Activated naive CD4-positive, alpha-beta T cell treated with anti-CD3 and anti-CD28 coated beads for 36 hours (primary cell): Measurements from ENCODE around the gene SAFB. TPM values are rescaled to one million over a fixed set of nuclear protein-coding genes. Genes with fewer than 3 reads are reported as not detected.

Source experiments
- CTCF ChIA-PET: fragments of 350-600 bp; sonication (Branson Sonifier 250); formaldehyde crosslinking; loops from one replicate; lab custom pipeline; 2021; ENCODE audit warnings: antibody characterized with exemption; lab: Charles Lee
- DNase-seq: peaks from one replicate; pipeline ENCODE4 v3.0.0-alpha.2; 2020
- H3K27ac Mint-ChIP-seq: one replicate; pipeline ENCODE4 v1.8.0; 2021; ENCODE audit warnings: mild to moderate bottlenecking, mixed read lengths
- H3K27me3 Mint-ChIP-seq: one replicate; pipeline ENCODE4 v1.8.0; 2021; ENCODE audit warnings: low read depth, mixed read lengths
- H3K36me3 Mint-ChIP-seq: one replicate; pipeline ENCODE4 v1.8.0; 2021; ENCODE audit warnings: low read depth, mixed read lengths
- H3K4me1 Mint-ChIP-seq: one replicate; pipeline ENCODE4 v1.8.0; 2021; ENCODE audit warnings: low read depth, mixed read lengths
- H3K4me3 Mint-ChIP-seq: one replicate; pipeline ENCODE4 v1.8.0; 2021; ENCODE audit warnings: mild to moderate bottlenecking, moderate library complexity, mixed read lengths
- H3K9me3 Mint-ChIP-seq: one replicate; pipeline ENCODE4 v1.8.0; 2021; ENCODE audit warnings: mixed read lengths
- intact Hi-C: fragments of 100-400 bp; cut with micrococcal nuclease; formaldehyde crosslinking; loops from one replicate; pipeline ENCODE4 v1.15.1; 2023
- total RNA-seq, 2 experiments: library from RNA; stranded (reverse); gene quantifications; one replicate each; pipeline ENCODE4 v1.2.3, GENCODE V29; 2021

The SAFB gene
- total RNA-seq, 2 experiments from 2014 or later = 120 to 129 TPM

DNA sequence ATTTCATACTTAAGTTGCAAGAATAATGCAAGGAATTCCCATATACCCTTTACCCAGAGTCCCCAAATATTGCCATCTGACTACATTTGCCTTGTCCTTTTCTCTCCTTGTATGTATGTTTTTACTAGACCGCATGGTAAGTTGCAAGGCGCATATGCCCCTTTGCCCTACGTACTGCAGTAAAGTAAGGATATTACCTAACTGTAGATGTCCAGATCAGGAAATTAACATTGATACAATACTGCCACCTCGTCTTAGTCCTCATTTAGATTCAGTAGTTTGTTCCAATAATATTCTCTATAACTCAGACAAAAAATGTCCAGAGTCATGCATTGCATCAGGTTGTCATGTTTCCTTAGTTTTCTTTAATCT is 9.3 kb downstream of the SAFB start:
- Mint-ChIP-seq H3K4me1 (peaks cover 71% of the 10 kb centered on the region), H3K27ac (no peak overlapping the region), H3K36me3 (peaks cover 31% of the 10 kb centered on the region), H3K27me3 (no peaks in the 10 kb centered on the region), H3K4me3 (no peak overlapping the region), H3K9me3 (no peaks in the 10 kb centered on the region)
- CTCF ChIA-PET = no interaction called here
- DNase-seq = no peak
- intact Hi-C loops = no loop called here

DNA sequence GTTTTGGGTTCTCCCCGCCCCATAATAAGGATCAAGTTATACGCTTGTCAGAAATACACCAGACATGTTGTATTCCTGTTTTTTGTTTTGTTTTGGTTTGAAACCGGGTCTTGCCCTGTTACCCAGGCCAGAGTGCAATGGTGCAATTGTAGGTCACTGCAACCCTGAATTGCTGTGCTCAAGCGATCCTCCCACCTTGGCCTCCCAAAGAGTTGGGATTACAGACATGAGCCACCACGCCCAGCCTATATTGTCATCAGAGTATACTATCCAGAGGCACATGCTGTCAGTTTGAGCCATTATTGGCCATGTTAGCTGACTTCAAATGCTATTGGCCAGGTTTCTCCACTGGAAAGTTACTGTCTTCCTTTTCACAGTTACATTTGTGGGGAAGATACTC is 9.8 kb downstream of the SAFB start:
- no peak for DNase-seq
- intact Hi-C loops = no loop called here
- Mint-ChIP-seq H3K27ac (peak overlapping the region; percentile 17), H3K4me3 (no peak overlapping the region), H3K36me3 (peaks cover 27% of the 10 kb centered on the region), H3K4me1 (peaks cover 70% of the 10 kb centered on the region), H3K9me3 (no peaks in the 10 kb centered on the region), H3K27me3 (no peaks in the 10 kb centered on the region)
- CTCF ChIA-PET = no interaction called here

DNA sequence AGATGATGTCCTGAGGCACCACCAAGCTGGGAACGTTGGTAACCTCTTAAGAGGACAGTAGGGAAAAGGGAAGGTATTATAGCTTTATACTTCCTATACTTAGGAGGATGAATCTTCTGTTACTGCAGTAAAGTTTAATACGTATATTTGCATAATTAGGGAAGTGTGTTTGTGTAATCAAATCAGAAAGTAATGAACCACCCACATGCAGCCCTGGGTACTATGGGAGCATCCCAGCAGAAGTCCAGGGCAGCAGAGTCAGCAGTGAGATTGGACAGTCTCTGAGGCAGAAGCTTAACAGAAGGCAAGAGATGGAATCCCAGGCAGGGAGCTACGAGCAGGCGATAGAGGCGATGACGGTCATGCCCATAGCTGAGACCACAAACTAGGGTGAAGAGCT is 12.5 kb downstream of the SAFB start:
- CTCF ChIA-PET = no interaction called here
- H3K27me3 Mint-ChIP-seq = no peaks in the 10 kb centered on the region

DNA sequence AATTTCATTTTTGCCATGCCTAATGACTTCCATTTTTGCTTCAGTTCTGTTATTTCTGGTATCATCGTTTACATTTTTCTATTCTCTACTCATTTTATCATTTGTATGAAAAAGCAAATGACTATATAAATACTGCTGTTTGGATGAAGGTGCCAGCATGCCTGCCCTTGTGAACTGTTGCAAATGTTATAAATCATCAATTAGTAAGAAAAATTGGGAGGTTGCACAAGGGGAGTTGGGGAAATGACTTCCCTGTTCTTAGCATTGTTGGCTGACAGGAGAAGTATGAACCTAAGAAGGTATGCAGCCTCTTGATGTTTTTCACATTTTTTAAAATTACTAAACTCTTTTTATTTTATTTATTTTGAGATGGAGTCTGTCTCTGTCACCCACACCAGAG is 15.1 kb downstream of the SAFB start:
- peaks cover 20% of the 10 kb centered on the region for H3K36me3 Mint-ChIP-seq
- CTCF ChIA-PET = interaction anchor here (0.6 kb wide), 1 partner anchor 14 kb away, joined by 3 read pairs; no protein-coding TSS in a partner anchor
- intact Hi-C loops = no loop called here
- H3K9me3 Mint-ChIP-seq = no peaks in the 10 kb centered on the region
- H3K4me3 Mint-ChIP-seq = no peak overlapping the region
- H3K27ac Mint-ChIP-seq = no peak overlapping the region
- no peaks in the 10 kb centered on the region for H3K27me3 Mint-ChIP-seq
- no peak for DNase-seq
- H3K4me1 Mint-ChIP-seq = peaks cover 44% of the 10 kb centered on the region

More for the DNA sequence above, 12.5 kb downstream of the SAFB start:
- no peak overlapping the region for H3K4me3 Mint-ChIP-seq
- no peaks in the 10 kb centered on the region for H3K9me3 Mint-ChIP-seq
- peaks cover 56% of the 10 kb centered on the region for H3K4me1 Mint-ChIP-seq
- DNase-seq = no peak
- intact Hi-C loops = no loop called here
- peaks cover 15% of the 10 kb centered on the region for H3K36me3 Mint-ChIP-seq
- H3K27ac Mint-ChIP-seq = peak overlapping the region; percentile 2

DNA sequence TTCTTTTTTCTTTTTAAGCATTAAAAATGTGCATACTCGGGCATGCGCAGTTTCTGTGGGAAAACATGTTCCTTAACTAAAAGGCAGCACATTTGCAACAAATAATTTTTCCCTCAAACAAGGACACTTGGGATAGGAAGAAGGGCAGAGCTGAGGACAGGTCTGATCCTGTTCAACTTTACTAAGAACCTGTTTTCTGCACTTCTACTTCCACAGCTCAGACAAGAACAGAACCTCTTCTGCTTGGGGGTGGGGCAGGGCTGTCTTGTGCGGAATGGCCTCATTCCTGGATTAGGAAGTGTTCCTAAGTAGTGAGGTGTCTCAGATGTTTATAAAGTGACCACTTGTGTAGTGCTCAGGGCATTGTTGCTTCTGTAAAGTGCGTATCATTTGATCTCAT is 18.3 kb downstream of the SAFB start:
- no peak for DNase-seq
- no peak overlapping the region for H3K4me3 Mint-ChIP-seq
- H3K4me1 Mint-ChIP-seq = peaks cover 27% of the 10 kb centered on the region
- H3K27ac Mint-ChIP-seq = no peak overlapping the region
- peaks cover 39% of the 10 kb centered on the region for H3K36me3 Mint-ChIP-seq
- CTCF ChIA-PET = no interaction called here
- intact Hi-C loops = no loop called here
- H3K9me3 Mint-ChIP-seq = no peaks in the 10 kb centered on the region
- H3K27me3 Mint-ChIP-seq = no peaks in the 10 kb centered on the region

DNA sequence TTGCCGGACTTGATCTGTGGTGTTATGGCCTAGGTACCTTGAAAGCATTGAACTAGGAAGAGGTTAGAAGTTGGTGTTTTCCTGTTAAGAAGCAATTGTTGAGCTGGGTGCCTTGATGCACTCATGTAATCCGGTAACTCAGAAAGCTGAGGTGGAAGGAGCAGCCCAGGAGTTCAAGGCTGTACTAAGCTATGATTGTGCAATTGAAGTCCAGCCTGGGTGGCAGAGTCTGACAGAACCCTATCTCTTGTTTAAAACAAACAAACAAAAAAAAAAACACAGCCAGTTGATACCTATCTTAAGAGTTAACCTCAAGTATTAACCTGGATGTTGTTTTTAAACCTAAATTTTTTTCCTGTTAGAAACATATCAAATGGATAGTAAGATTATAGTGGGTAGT is 19.3 kb downstream of the SAFB start:
- CTCF ChIA-PET = no interaction called here
- intact Hi-C loops = no loop called here

DNA sequence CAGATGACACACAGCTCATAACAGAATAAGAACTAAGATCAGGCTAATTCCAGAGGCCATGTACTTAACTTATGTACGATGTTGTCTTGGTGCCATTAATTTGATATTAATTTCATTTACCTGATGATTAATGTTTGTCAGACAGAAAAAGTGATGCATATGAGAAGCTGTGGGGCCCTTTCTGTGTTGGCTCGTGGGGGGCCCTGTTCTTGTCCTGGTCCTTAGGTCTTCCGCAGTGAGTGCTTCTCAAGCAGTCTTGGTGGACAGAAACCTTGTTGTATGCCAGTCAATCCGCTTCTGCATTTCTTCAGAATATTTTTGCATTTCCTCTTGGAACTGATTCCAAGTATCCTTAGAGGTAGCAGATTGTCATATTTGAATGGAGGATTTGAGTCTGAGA is 20.2 kb downstream of the SAFB start:
- no peak for DNase-seq
- Mint-ChIP-seq H3K27ac (no peak overlapping the region), H3K27me3 (no peaks in the 10 kb centered on the region), H3K9me3 (no peaks in the 10 kb centered on the region), H3K36me3 (peaks cover 53% of the 10 kb centered on the region), H3K4me1 (peaks cover 18% of the 10 kb centered on the region), H3K4me3 (no peak overlapping the region)
- CTCF ChIA-PET = no interaction called here
- intact Hi-C loops = no loop called here

More for the DNA sequence above, 19.3 kb downstream of the SAFB start:
- DNase-seq = no peak
- H3K4me3 Mint-ChIP-seq = no peak overlapping the region
- no peaks in the 10 kb centered on the region for H3K9me3 Mint-ChIP-seq
- H3K27me3 Mint-ChIP-seq = no peaks in the 10 kb centered on the region
- peaks cover 49% of the 10 kb centered on the region for H3K36me3 Mint-ChIP-seq
- no peak overlapping the region for H3K27ac Mint-ChIP-seq
- peaks cover 25% of the 10 kb centered on the region for H3K4me1 Mint-ChIP-seq

DNA sequence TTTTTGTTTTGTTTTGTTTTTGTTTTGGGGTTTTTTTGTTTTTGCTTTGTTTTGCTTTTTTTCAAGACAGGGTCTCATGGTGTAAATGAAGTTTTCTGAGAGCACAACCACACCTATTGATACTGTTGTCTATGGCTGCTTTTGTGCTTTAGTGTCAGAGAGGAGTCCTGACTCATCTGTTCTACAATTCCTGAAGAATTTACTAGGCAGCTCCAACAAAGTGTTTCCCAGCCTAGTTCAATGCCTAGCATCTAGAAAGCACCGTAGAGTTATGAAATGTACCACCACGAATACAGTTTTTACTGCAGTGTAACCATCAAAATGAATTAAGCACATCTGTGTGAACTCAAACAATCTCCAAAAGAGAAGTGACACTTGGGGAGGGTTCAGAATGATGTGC is 21.2 kb downstream of the SAFB start:
- intact Hi-C loops = no loop called here
- Mint-ChIP-seq H3K9me3 (no peaks in the 10 kb centered on the region), H3K4me3 (no peak overlapping the region), H3K36me3 (peaks cover 58% of the 10 kb centered on the region), H3K4me1 (peaks cover 15% of the 10 kb centered on the region), H3K27ac (no peak overlapping the region), H3K27me3 (no peaks in the 10 kb centered on the region)
- no peak for DNase-seq
- CTCF ChIA-PET = no interaction called here

DNA sequence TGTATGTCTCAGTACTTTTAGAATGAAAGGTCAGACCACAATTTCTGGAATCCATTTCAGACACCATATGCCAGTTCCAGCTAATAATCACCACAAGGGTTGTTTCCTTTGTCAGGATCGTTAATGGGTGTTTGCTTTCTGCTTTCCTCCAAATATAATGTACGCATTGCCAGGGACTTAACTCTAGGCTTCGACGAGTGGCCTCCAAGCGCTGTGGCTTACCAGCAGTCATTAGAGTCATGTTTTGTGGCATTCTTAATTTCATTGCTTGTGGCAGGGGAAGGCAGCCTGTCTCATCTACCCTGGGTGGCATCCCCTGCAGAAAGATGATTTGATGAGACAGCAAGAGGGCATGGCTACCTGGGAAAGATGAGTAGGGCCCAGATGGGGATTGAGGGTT is 22.5 kb downstream of the SAFB start:
- H3K9me3 Mint-ChIP-seq = no peaks in the 10 kb centered on the region
- intact Hi-C loops = no loop called here
- peaks cover 12% of the 10 kb centered on the region for H3K4me1 Mint-ChIP-seq
- no peak overlapping the region for H3K4me3 Mint-ChIP-seq
- no peaks in the 10 kb centered on the region for H3K27me3 Mint-ChIP-seq
- no peak for DNase-seq
- CTCF ChIA-PET = interaction anchor here (2.3 kb wide), 1 partner anchor 44 kb away, joined by 9 read pairs; no protein-coding TSS in a partner anchor
- peaks cover 64% of the 10 kb centered on the region for H3K36me3 Mint-ChIP-seq
- no peak overlapping the region for H3K27ac Mint-ChIP-seq

DNA sequence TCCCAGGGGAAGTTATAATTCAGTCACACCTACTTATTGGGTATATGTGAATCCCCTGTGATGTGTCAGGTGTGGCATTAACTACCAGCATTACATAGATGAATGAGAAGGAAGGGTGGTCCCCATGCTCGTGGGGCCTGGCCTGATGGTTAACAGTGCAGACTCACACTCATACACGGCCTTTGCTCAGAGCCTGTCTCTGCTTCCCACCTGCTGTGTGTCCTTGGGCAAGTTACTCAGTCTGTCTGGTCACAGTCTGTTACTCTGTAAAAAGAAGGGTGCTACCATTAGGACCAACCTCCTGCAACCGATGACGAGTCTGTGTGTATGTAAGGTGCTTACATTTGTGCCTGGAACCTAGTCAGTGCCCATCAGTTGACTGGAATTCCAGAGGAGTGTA is 23.8 kb downstream of the SAFB start:
- DNase-seq = no peak
- Mint-ChIP-seq H3K27ac (peak overlapping the region; percentile 14), H3K4me1 (peaks cover 8% of the 10 kb centered on the region), H3K27me3 (no peaks in the 10 kb centered on the region), H3K9me3 (no peaks in the 10 kb centered on the region), H3K36me3 (peaks cover 66% of the 10 kb centered on the region), H3K4me3 (no peak overlapping the region)
- CTCF ChIA-PET = interaction anchor here (2.3 kb wide), 1 partner anchor 42 kb away, joined by 9 read pairs; no protein-coding TSS in a partner anchor
- intact Hi-C loops = no loop called here

DNA sequence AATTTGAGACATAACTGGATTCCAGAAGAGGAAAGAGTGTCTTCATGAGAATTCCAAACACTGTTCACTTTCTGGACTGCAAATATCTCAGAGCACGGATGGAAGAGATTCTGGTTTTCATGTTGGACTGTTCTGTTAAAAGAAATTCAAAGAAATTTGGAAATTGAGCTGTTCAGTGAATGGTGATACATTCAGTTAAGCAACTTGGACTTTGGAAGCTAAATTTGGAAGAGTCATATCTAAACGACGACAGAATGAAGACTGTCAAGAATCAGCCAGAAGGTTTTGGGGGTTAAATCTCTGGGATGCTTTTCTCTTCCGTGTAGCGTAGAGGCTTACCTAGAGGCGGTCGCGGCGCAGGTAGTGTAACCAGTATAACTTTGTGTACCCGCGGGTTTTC is 25.6 kb downstream of the SAFB start:
- no peak overlapping the region for H3K27ac Mint-ChIP-seq
- H3K4me3 Mint-ChIP-seq = no peak overlapping the region
- H3K36me3 Mint-ChIP-seq = peaks cover 61% of the 10 kb centered on the region
- H3K4me1 Mint-ChIP-seq = peaks cover 2% of the 10 kb centered on the region
- no peaks in the 10 kb centered on the region for H3K9me3 Mint-ChIP-seq
- intact Hi-C loops = no loop called here
- DNase-seq = no peak
- CTCF ChIA-PET = no interaction called here
- H3K27me3 Mint-ChIP-seq = no peaks in the 10 kb centered on the region

DNA sequence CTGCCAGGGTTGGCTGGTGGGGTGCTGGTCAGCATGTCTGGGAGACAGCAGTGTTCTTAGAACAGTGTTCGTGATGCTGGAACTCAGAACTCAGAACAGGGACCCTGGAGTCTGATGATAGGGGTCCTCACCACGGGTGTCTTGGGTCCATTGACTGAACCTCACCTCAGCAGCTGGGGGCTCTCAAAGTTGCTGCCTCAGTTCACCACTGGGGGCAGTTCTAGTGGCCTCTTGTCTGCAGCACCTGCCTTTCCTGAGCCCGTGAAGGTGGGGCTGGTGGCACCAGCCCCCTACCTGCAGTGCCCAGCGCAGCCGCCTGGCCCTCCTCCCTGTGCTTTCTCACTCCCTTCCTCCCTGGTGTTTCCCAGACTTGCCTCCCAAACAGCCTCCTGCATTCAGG is 28.5 kb downstream of the SAFB start:
- CTCF ChIA-PET = no interaction called here
- DNase-seq = no peak
- Mint-ChIP-seq H3K9me3 (no peaks in the 10 kb centered on the region), H3K36me3 (peaks cover 54% of the 10 kb centered on the region), H3K4me3 (no peak overlapping the region), H3K27me3 (no peaks in the 10 kb centered on the region), H3K27ac (no peak overlapping the region), H3K4me1 (no peaks in the 10 kb centered on the region)
- intact Hi-C loops = no loop called here

DNA sequence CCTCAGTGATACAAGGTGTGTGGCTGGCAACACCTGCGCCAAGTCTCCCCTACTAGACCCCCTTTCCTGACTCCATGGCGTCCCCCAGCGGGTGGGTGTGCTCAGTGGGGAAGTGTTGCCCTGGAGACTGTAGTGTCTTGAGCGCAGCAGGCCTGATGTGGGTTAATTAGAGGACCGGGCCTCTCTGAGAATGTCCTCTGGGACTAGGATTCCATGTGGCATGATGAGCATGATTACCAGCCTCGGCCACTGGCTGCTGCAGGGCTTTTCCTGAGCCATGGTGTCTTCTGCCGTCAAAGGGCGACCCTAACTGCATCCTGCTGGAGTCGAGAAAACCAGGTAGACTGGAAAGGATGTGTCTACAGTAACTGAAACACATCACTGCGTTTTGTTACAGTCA is 29.4 kb downstream of the SAFB start:
- H3K27ac Mint-ChIP-seq = no peak overlapping the region
- CTCF ChIA-PET = no interaction called here
- H3K9me3 Mint-ChIP-seq = no peaks in the 10 kb centered on the region
- H3K4me1 Mint-ChIP-seq = no peaks in the 10 kb centered on the region
- intact Hi-C loops = no loop called here
- no peak for DNase-seq
- no peak overlapping the region for H3K4me3 Mint-ChIP-seq
- peaks cover 48% of the 10 kb centered on the region for H3K36me3 Mint-ChIP-seq
- H3K27me3 Mint-ChIP-seq = no peaks in the 10 kb centered on the region

DNA sequence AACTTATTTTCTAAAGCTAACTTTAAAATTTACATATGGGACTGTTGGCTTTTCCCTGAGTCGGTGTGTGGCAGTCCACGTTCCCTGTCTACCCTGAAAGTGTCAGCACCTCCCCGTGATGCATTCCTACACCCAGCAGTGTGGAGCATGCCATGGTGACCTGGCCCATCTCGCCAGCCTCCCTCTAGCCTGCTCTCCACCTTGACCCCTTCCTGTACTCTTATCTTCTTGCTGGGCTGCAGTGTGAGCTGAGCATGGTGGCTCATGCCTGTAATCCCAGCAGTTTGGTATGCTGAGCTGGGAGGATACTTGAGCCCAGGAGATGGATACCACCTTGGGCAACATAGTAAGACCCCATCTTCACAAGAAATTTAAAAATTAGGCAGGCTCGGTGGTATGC is 32.0 kb downstream of the SAFB start:
- H3K9me3 Mint-ChIP-seq = no peaks in the 10 kb centered on the region
- intact Hi-C loops = no loop called here

More for the DNA sequence above, 32.0 kb downstream of the SAFB start:
- Mint-ChIP-seq H3K36me3 (peaks cover 47% of the 10 kb centered on the region), H3K27ac (peak overlapping the region; percentile 9), H3K27me3 (no peaks in the 10 kb centered on the region), H3K4me3 (no peak overlapping the region), H3K4me1 (no peaks in the 10 kb centered on the region)
- no peak for DNase-seq
- CTCF ChIA-PET = no interaction called here
